ENCODE results near the gene ZNF32. TPM values are rescaled to one million over a fixed set of nuclear protein-coding genes. Genes with fewer than 3 reads are reported as not detected.

ZNF32 gene
- total RNA-seq, 2 experiments from 2014 or later: not detected

DNA sequence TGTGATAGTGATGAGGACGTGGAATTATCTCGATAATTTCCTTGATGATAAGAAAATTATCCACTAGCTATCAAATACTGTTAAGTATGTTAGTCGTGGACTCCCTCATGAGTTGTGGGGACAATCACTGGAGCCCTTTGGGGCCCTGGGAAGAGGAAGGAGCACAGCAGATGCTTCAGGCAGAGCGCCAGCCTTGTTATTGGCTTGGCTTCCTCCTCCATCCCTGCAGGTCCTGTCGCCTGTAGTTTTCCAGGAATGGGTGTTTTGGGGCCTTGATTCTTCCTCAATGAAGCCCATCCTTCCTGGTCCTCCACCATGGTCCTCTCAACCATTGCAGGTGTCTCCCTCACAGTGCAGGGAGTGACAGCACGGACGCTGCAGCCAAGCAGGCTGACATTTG is 32.5 kb upstream of the ZNF32 start:
- Histone ChIP-seq H3K36me3 (ENCODE audit: insufficient read depth, low read length) (no peaks in the 10 kb centered on the region), H3K27ac (ENCODE audit: low read depth, low read length, poor library complexity, severe bottlenecking) (no peak overlapping the region), H2AFZ (ENCODE audit: low read length) (no peak overlapping the region), H3K4me2 (ENCODE audit: low read length) (no peak overlapping the region), H3K9me3 (ENCODE audit: low read length) (no peaks in the 10 kb centered on the region), H3K9me2 (ENCODE audit: insufficient read depth, low read length) (no peaks in the 10 kb centered on the region), H3K4me3 (ENCODE audit: low read depth, low read length, poor library complexity, severe bottlenecking) (no peak overlapping the region), H3K79me2 (ENCODE audit: insufficient read depth, low read depth, low read length) (no peaks in the 10 kb centered on the region), H4K20me1 (ENCODE audit: insufficient read depth, low read length) (no peaks in the 10 kb centered on the region), H3K4me1 (ENCODE audit: insufficient read depth, low read length, poor library complexity, severe bottlenecking) (no peaks in the 10 kb centered on the region)
- ChIA-PET CTCF (ENCODE audit: unreplicated experiment) (no interaction called here), POLR2A (no interaction called here)
- no TSS peak for BruUV-seq (replicated peaks)
- intact Hi-C loops (cut with micrococcal nuclease; ENCODE audit: unreplicated experiment): no loop called here
- TF ChIP-seq EZH2phosphoT487 (IDR thresholded peaks at IDR 0.05; ENCODE audit: borderline replicate concordance, low read depth, low read length) (no peak), CTCF (conservative IDR thresholded peaks at IDR 0.05; ENCODE audit: low read length) (no peak)
- DNase-seq (ENCODE audit: low spot score): no peak

- no peak overlapping the region for H2AFZ ChIP-seq (ENCODE audit: low read length)
- ChIA-PET POLR2A (no interaction called here), CTCF (ENCODE audit: unreplicated experiment) (no interaction called here)
- intact Hi-C loops (cut with micrococcal nuclease; ENCODE audit: unreplicated experiment): no loop called here
- H3K79me2 ChIP-seq (ENCODE audit: insufficient read depth, low read depth, low read length): no peaks in the 10 kb centered on the region
- H3K9me2 ChIP-seq (ENCODE audit: insufficient read depth, low read length): no peaks in the 10 kb centered on the region
- no peaks in the 10 kb centered on the region for H3K36me3 ChIP-seq (ENCODE audit: insufficient read depth, low read length)
- no TSS peak for BruUV-seq (replicated peaks)
- DNase-seq (ENCODE audit: low spot score): no peak
- TF ChIP-seq EZH2phosphoT487 (IDR thresholded peaks at IDR 0.05; ENCODE audit: borderline replicate concordance, low read depth, low read length) (no peak), CTCF (conservative IDR thresholded peaks at IDR 0.05; ENCODE audit: low read length) (no peak)
- no peak overlapping the region for H3K27ac ChIP-seq (ENCODE audit: low read depth, low read length, poor library complexity, severe bottlenecking)
- no peaks in the 10 kb centered on the region for H3K9me3 ChIP-seq (ENCODE audit: low read length)
- H3K4me3 ChIP-seq (ENCODE audit: low read depth, low read length, poor library complexity, severe bottlenecking): no peak overlapping the region
- no peaks in the 10 kb centered on the region for H3K4me1 ChIP-seq (ENCODE audit: insufficient read depth, low read length, poor library complexity, severe bottlenecking)
- no peaks in the 10 kb centered on the region for H4K20me1 ChIP-seq (ENCODE audit: insufficient read depth, low read length)
- no peak overlapping the region for H3K4me2 ChIP-seq (ENCODE audit: low read length)
Measured at GRCh38 chr10:43680035-43680434, 31.4 kb upstream of the ZNF32 start.

- no peak for DNase-seq (ENCODE audit: low spot score)
- Histone ChIP-seq H3K4me1 (ENCODE audit: insufficient read depth, low read length, poor library complexity, severe bottlenecking) (no peaks in the 10 kb centered on the region), H3K36me3 (ENCODE audit: insufficient read depth, low read length) (no peaks in the 10 kb centered on the region), H3K9me2 (ENCODE audit: insufficient read depth, low read length) (no peaks in the 10 kb centered on the region), H4K20me1 (ENCODE audit: insufficient read depth, low read length) (no peaks in the 10 kb centered on the region), H3K4me2 (ENCODE audit: low read length) (no peak overlapping the region), H2AFZ (ENCODE audit: low read length) (no peak overlapping the region), H3K27ac (ENCODE audit: low read depth, low read length, poor library complexity, severe bottlenecking) (no peak overlapping the region), H3K79me2 (ENCODE audit: insufficient read depth, low read depth, low read length) (no peaks in the 10 kb centered on the region), H3K4me3 (ENCODE audit: low read depth, low read length, poor library complexity, severe bottlenecking) (no peak overlapping the region), H3K9me3 (ENCODE audit: low read length) (no peaks in the 10 kb centered on the region)
- BruUV-seq (replicated peaks): no TSS peak
- CTCF ChIA-PET (ENCODE audit: unreplicated experiment): no interaction called here
- intact Hi-C loops (cut with micrococcal nuclease; ENCODE audit: unreplicated experiment): no loop called here
- POLR2A ChIA-PET: no interaction called here
- no peak for TF ChIP-seq EZH2phosphoT487 (IDR thresholded peaks at IDR 0.05; ENCODE audit: borderline replicate concordance, low read depth, low read length)
- no peak for TF ChIP-seq CTCF (conservative IDR thresholded peaks at IDR 0.05; ENCODE audit: low read length)
Measured at GRCh38 chr10:43679509-43679908, 30.8 kb upstream of the ZNF32 start.

Data from OCI-LY7 (cell line).